Lower leg skin (tissue), 4 donors: ENCODE measurements around the gene MAP3K8. TPM values are rescaled to one million over a fixed set of nuclear protein-coding genes. Genes with fewer than 3 reads are reported as not detected.

Experiments
- DNase-seq, 2 donors: peaks; one replicate each; pipeline ENCODE4 v3.0.0-alpha.2; 2019; ENCODE audit warnings: low spot score in 2 of 2
- H3K4me3 ChIP-seq: fragments of 200-600 bp; sonication (generic); 2 replicates; pipeline ENCODE4 v1.5.1; 2017; ENCODE audit warnings: mild to moderate bottlenecking, low read depth; ENCODE audit not compliant: poor library complexity, severe bottlenecking
- CTCF ChIP-seq, 3 donors: fragments of 450-650 bp; IDR thresholded peaks; one replicate each; pipeline ENCODE4 v1.5.1; 2016; ENCODE audit warnings: antibody characterized with exemption in 3 of 3, mild to moderate bottlenecking in 3 of 3, moderate library complexity in 2 of 3
- POLR2A ChIP-seq, 2 donors: fragments of 450-650 bp; IDR thresholded peaks; one replicate each; pipeline ENCODE4 v1.6.1; 2016 to 2017; ENCODE audit warnings: antibody characterized with exemption in 2 of 2, mild to moderate bottlenecking in 1 of 2, moderate library complexity in 1 of 2
- WGBS, 2 donors: methylation state at CpG; one replicate each; pipeline ENCODE4 v1.1.5; 2018; 5-methylcytosine and 5-hydroxymethylcytosine counted together
- intact Hi-C: fragments of 100-400 bp; cut with DNase I; formaldehyde crosslinking; loops from one replicate; pipeline ENCODE4 v1.15.0; 2023; ENCODE audit warnings: low total_unique reads
- total RNA-seq, 4 donors: library from RNA; depleted of rRNA; stranded (reverse); fragments of >200 nt; gene quantifications; one replicate each; pipeline ENCODE4 v1.1.0, GENCODE V29; 2016

The MAP3K8 gene
- total RNA-seq, 4 donors from 2014 or later = 27.0 to 41.8 (median 35.5) TPM

- TF ChIP-seq CTCF (IDR thresholded peaks at IDR 0.05) (no peak), POLR2A (IDR thresholded peaks at IDR 0.05) (no peak)
- no peak overlapping the region for H3K4me3 ChIP-seq
- WGBS, 2 donors = 76 to 96% methylated on average over 1 of the region's 1 CpG
- DNase-seq = no peak
- intact Hi-C loops = no loop called here
Observed at GRCh38 chr10:30499816-30500215, 65.8 kb downstream of the MAP3K8 start.

- DNase-seq = no peak
- no peak for TF ChIP-seq CTCF (IDR thresholded peaks at IDR 0.05)
- no peak for TF ChIP-seq POLR2A (IDR thresholded peaks at IDR 0.05)
- 91 to 95% methylated on average over 2 of the region's 2 CpGs for WGBS, 2 donors
- intact Hi-C loops = no loop called here
- H3K4me3 ChIP-seq = no peak overlapping the region
Observed at GRCh38 chr10:30500534-30500933, 66.5 kb downstream of the MAP3K8 start.

GRCh38 chr10:30500963-30501504, 67.0 kb downstream of the MAP3K8 start:
- DNase-seq = no peak
- intact Hi-C loops = no loop called here
- no peak overlapping the region for H3K4me3 ChIP-seq
- WGBS, 2 donors = 79 to 86% methylated on average over 3 of the region's 3 CpGs
- no peak for TF ChIP-seq POLR2A (IDR thresholded peaks at IDR 0.05)
- no peak for TF ChIP-seq CTCF (IDR thresholded peaks at IDR 0.05)

GRCh38 chr10:30502266-30503060, 68.5 kb downstream of the MAP3K8 start:
- WGBS, 2 donors = 45 to 48% methylated on average over 11 of the region's 11 CpGs
- intact Hi-C loops = no loop called here
- H3K4me3 ChIP-seq = no peak overlapping the region
- TF ChIP-seq POLR2A (IDR thresholded peaks at IDR 0.05) (no peak), CTCF (IDR thresholded peaks at IDR 0.05) (no peak)
- DNase-seq = peak in 1 of 2 donors; percentile 43

GRCh38 chr10:30503700-30504266, 69.8 kb downstream of the MAP3K8 start:
- 90 to 93% methylated on average over 10 of the region's 10 CpGs for WGBS, 2 donors
- H3K4me3 ChIP-seq = no peak overlapping the region

More at GRCh38 chr10:30503700-30504266, 69.8 kb downstream of the MAP3K8 start:
- intact Hi-C loops = no loop called here
- no peak for DNase-seq
- TF ChIP-seq CTCF (IDR thresholded peaks at IDR 0.05) (no peak), POLR2A (IDR thresholded peaks at IDR 0.05) (no peak)
